Tongue (tissue), 2 donors: ENCODE data around the gene EFCAB14. TPM values are rescaled to one million over a fixed set of nuclear protein-coding genes. Genes with fewer than 3 reads are reported as not detected.
"Not testable (repeated sequence)": the region's sequence is repeated elsewhere in the genome, so short reads cannot be mapped to it uniquely, and the experiment has no call there.

Experiments
- DNase-seq: peaks from one replicate; pipeline ENCODE4 v3.0.0-alpha.2; 2015
- total RNA-seq: library from RNA; depleted of rRNA; stranded (reverse); fragments of >200 nt; gene quantifications from one replicate; pipeline ENCODE4 v1.2.3, GENCODE V29; 2014

The EFCAB14 gene
- total RNA-seq, 1 donor from 2014 or later: 89.8 TPM

DNA sequence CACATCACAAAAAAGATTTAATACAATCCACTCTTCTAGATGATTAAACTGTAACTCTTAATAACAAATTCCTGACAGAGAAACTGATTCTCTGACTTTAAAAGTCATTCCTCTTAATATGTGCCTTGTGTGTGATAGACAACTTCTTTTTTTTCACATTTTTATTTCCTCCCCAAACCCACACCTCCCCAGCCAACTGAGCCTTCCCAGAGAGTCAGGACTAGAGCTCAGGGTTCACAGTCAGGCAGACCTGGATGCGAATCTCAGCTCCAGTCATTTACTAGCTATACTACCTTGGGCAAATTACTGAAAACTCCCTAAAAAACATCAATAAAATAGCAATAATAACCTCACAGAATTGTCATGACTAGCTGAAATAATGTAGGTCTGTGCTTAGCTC is 64.9 kb downstream of the EFCAB14 start:
- DNase-seq: no peak

DNA sequence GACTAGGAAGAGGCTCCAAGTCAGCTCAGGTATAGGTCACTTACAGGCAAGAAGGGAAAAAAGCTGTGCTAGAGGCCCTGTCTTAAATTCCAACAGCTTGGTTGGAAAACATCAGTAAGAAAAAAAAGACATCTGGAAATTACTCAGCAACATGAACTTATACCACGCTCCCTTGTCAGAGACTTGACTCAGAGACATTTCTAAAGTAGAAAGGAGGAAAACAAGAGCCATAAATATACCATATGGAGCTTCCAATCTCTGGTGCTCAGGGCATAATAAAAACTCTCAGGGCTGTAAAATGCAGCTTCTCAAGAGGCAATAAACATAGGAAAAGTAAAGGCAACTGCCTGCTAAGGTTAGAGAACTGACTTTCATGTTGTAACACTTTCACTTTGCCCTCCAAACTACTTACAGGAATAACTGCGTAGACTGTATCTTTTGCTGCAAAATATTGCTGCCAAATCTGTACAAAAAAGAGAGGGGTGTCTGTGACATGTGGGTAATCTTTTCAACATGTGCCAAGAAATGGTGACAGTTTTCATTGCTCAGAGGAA is 65.4 kb downstream of the EFCAB14 start:
- DNase-seq: no peak

DNA sequence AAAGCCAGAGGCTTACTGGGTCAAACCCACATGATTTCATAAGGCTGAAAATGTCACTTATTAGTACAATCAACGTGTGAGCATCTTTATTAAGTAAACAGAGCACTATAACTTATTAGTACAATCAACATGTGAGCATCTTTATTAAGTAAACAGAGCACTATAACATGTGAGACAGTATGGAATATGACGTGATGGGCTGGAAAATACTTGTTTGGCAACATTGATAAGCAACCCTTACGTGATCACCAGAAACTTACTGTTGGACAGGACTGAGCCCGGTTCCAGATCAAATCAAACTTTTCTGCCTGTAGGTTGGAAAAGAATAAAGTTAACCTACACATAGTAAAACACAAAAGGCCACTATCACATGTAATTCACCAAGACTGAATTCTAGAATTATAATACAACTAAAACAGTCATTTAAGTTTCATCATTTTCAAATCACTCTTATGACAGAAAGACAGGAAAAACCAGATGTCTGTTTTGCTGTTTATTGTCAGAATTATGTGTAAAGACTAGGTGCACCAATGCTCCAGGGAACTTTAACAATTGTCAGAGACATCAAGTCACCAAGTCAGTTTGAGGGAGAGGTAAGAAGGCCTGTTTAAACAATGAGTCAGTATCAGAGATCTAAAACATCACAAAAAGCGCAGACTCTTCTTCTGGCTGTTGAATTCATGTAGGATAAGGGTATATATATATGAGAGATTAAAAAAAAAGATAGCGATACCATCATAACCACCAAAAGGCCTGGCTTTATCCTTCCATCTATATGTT is 66.4 kb downstream of the EFCAB14 start:
- no peak for DNase-seq

DNA sequence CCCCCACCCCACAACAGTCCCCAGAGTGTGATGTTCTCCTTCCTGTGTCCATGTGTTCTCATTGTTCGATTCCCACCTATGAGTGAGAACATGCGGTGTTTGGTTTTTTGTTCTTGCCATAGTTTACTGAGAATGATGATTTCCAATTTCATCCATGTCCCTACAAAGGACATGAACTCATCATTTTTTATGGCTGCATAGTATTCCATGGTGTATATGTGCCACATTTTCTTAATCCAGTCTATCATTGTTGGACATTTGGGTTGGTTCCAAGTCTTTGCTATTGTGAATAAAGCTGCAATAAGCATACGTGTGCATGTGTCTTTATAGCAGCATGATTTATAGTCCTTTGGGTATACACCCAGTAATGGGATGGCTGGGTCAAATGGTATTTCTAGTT is 67.8 kb downstream of the EFCAB14 start:
- not testable (repeated sequence) for DNase-seq

DNA sequence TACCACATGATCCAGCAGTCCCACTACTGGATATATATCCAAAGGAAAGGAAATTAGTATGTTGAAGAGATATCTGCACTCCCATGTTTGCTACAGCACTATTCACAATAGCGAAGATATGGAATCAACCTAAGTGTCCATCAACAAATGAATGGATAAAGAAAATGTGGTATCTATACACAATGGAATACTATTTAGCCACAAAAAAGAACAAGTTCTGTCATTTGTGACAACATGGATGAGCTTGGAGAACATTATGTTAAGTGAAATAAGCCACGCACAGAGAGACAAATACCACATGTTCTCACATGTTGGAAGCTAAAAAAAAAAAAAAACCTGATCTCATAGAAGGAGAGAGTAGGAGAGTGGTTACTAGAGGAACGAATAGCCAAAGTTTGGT is 68.4 kb downstream of the EFCAB14 start:
- DNase-seq: no peak

DNA sequence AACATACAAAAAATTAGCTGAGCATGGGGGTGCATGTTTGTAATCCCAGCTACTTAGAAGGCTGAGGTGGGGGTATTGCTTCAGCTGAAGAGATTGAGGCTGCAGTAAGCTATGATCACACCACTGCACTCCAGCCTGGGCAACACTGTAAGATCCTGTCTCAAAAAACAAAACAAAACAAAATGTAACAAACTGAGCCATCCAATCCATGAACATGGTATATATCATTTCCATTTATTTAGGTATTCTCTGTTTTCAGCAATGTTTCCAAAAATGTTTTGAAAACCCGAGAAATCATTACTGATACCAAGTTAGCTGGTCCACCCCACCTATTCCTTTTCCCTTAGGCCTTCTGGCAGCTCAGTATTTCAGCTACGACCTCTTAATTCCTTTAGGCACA is 69.2 kb downstream of the EFCAB14 start:
- DNase-seq: no peak

DNA sequence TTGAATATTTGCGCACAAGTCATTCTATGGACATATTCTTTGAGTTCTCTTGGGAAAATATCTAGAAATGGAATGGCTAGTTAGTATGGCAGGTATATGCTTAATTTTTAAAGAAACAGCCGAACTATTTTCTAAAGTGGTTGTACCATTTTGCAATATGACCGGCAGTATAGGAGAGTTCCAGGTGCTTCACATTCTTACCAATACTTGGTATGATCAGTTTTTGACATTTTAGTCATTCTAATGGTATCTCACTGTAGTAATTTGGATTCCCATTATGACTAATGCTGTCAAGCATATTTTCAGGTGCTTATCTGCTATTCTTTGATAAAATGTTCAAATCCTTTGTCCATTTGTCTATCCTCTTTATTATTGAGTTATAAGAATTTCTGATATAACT is 71.3 kb downstream of the EFCAB14 start:
- no peak for DNase-seq

DNA sequence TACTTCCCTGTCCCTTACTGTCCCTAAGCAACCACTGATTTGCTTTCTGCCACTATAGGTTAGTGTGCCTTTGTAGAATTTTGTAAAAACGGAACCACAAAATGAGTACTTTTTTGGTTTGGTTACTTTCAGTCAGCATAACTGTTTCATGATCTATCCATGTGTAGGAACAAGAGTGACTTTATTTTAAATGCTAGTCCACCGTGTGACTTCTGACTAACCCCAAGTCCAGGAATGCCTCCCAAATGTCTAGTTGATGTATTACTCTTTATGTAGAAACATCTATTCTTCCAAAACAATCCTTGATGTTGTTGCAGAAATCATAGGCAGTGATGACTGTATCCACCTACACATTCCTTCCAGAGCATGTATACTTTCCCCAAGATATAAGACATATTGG is 72.1 kb downstream of the EFCAB14 start:
- DNase-seq: no peak

DNA sequence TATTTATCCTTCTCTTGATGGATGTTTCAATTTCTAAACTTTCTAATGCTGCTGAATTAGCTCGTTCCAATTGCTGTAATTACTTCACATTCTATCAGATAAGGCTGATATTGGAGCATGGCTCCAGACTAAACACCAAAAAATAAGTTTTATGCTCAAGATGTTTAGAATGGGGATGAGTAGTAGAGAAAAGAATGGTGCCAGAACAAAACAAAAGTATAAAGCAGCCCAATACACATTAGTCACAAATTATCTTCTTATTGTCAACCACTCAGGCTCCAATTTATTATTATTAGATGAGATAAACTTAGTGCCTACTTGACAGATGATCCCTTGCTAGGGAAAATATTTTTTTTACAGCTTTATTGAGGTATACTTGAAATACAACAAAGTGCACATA is 72.6 kb downstream of the EFCAB14 start:
- DNase-seq: no peak

DNA sequence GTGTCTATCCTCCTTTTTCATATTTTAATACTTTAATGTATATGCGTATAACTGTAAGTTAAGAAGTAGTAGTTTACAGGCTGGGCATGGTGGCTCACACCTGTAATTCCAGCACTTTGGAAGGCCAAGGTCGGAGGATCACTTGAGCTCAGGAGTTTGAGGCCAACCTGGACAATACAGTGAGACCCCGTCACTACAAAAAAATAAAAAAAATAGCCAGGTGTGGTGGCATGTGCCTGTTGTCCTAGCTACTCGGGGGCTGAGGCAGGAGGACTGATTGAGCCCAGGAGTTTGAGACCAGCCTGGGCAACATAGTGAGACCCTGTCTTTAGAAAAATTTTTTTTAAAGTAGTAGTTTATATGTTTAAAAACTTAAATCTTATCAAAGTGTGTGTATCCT is 73.1 kb downstream of the EFCAB14 start:
- DNase-seq: no peak

DNA sequence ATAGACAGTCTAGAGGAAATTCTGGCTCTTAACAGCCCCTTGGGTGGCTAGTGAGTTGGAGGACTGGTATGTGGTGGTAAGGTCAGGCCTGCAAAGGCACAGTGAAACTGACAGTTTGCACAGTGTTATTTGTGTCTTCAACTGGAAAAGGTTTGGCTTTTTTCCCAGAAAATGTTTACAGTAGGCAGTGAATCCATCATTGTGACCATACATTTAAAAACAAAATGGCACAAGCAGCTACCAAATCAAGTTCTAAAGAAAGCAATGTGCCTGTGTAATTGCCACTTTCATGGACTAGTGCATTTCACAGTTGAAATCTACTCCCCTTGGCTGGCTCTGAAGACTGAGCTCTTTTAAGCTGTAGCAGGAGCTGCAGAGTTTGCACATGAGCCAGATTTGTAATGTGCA is 75.5 kb downstream of the EFCAB14 start:
- no peak for DNase-seq

DNA sequence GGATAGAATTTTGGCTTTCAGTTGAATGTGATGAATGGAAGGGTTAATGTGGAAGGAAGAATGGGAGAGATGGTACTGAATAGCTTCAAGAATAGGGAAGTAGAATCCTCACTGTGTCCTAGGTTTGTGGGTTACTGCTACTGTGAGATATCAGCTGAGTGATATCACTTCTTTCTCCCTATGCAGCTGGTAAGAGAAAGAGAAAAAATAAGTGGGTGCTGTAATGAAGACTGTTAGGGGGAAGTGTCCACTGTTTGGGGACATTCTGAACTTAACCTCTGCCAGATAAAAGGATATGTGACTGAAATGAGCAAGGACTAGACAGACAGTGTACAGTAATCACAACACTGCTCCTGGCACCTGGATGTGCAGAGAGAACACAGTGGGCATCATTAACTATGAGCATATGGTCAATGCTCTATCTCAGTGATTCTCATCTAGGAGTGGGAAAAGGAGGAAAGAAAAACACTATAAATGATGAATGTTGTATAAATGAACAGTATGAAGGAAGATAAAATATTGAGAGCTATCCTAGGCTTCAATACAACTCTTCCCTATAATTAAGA is 76.7 kb downstream of the EFCAB14 start:
- DNase-seq: no peak

DNA sequence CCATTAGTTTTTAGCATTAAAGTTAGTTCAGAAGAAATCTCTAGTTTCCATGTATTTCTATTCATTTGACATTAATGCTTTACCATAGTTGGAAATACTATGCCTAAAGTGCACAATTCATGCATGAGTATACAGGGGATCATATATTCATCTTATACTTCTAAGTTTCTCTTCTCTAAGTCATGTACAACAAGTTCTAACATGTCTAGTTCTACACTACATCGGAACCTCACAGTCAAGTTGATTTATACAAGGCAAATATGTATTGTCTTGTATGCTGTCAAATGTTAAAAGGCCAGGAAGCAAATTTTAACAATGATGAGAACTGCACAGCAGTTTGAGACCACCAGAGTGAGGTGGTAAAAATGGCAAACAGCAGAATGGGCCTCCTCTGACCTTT is 79.4 kb downstream of the EFCAB14 start:
- DNase-seq: no peak

DNA sequence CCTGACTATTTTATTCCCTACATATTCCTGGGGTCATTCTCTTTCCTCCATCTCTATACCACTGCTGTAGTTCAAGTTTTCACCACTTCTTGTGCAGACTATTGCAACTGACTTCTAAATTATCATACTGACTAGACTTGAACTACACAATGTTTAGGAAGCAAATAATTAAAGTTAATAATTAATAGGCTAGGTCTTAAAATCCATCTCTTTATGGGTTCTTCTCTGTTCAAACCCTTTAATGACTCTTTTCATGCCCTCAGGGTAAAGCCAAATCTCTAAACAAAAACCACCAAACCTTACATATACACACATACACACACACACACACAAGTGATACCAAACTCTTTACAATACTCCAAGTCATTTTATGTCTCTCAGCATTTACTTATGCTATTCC is 80.0 kb downstream of the EFCAB14 start:
- no peak for DNase-seq

DNA sequence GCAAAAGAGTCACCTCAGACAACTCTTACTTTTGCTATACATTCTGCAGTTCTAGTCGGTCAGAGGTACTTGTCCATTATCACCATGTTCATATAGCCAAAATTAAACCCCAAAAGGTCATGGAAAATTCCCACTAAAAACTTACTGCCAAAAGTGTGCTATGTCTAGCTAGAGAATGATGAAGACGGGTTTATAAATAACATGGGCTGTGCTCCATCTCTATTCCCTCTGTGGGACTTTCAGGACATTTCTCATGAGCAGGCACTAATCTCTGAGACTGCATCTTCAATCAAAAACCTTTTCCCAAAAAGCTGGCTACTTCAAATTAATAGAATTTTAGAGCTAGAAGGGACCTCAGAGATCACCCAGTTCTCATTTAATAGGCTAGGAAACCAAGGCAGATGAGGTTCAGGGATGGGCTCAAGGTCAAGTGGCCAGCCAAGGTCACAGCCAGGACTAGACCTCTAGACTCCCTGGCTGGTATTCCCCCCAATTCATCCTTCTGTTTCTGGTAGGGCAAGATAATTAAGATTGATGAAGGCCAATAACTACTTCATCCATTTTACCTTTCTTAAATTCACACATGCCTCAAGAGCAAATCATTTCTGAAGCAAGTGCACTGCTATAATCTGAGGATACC is 81.3 kb downstream of the EFCAB14 start:
- DNase-seq: no peak

DNA sequence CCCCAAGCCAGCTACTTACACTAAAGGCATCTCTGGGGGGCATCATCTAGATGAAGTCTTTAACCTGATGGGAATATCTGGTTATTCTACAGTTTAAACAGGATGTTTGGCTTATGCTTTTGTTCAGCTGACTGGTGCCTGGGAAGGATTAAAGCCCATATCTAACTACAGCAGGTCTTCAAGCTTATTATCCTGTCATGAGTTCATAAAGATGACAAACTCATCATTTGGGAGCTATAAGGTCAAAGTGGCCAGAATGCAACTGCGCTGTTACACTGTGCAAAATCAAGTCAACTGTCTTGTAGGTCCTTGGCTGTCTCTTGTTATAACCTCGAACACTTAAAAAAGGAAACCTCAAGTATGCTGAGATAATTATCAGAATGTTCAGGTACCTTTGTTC is 83.7 kb downstream of the EFCAB14 start:
- no peak for DNase-seq

DNA sequence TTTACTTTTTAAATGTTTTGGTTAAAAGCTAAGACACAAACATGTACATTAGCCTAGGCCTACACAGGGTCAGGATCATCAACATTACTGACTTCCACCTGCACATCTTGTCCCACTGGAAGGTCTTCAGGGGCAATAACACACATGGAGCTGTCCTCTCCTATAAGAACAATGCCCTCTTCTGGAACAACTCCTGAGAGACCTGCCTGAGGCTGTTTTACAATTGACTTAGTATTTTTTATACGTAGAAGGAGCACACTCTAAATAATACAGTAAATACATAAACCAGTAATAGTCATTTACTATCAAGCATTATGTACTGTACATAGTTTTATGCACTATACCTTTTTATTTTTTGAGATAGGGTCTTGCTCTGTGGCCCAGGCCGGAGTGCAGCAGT is 88.2 kb downstream of the EFCAB14 start:
- DNase-seq: no peak

Other genes starting within 250 kb of the EFCAB14 start
- gene DMBX1, start 229.3 kb downstream of the EFCAB14 start, total RNA-seq: not detected
- gene KNCN, start 167.5 kb downstream of the EFCAB14 start, total RNA-seq: not detected
- gene MKNK1, start 114.8 kb downstream of the EFCAB14 start, total RNA-seq: 40.8 TPM
- 19.8 TPM for gene MOB3C, start 102.3 kb downstream of the EFCAB14 start, total RNA-seq
- gene ATPAF1, start 50.8 kb downstream of the EFCAB14 start, total RNA-seq: 63.4 TPM
- gene TEX38, start 47.3 kb downstream of the EFCAB14 start, total RNA-seq: not detected
- gene CYP4B1, start 79.9 kb upstream of the EFCAB14 start, total RNA-seq: 0.72 TPM
- not detected for gene CYP4A11, start 222.4 kb upstream of the EFCAB14 start, total RNA-seq